Right lobe of liver (tissue), 6 donors: ENCODE data around the gene PNPLA1. TPM values are rescaled to one million over a fixed set of nuclear protein-coding genes. Genes with fewer than 3 reads are reported as not detected.
"Not testable (repeated sequence)": the region's sequence is repeated elsewhere in the genome, so short reads cannot be mapped to it uniquely, and the experiment has no call there.

ENCODE experiments used
- ATAC-seq, 4 donors: fragments of 200-7000 bp; cut with Tn5 transposase; one replicate each; pipeline ENCODE4 v1.9.1; 2020; ENCODE audit warnings: mild to moderate bottlenecking in 4 of 4, moderate library complexity in 4 of 4
- DNase-seq, 3 donors: peaks; one replicate each; pipeline ENCODE4 v3.0.0-alpha.2; 2020
- H3K27ac ChIP-seq, 3 donors: fragments of 200-600 bp; one replicate each; pipeline ENCODE4 v1.8.0; 2022
- H3K27me3 ChIP-seq, 2 donors: fragments of 200-600 bp; one replicate each; pipeline ENCODE4 v1.8.0; 2022
- H3K36me3 ChIP-seq, 4 donors: fragments of 200-600 bp; sonication (generic) in 1 of 4; one replicate each; pipeline versions ENCODE4 v1.5.1 to v1.8.0; 2017 to 2022; ENCODE audit warnings: control low read depth in 1 of 4
- H3K4me1 ChIP-seq, 4 donors: fragments of 200-600 bp; sonication (generic) in 1 of 4; one replicate each; pipeline versions ENCODE4 v1.5.1 to v1.8.0; 2017 to 2022; ENCODE audit warnings: control low read depth in 1 of 4
- H3K4me3 ChIP-seq, 3 donors: fragments of 200-600 bp; one replicate each; pipeline ENCODE4 v1.8.0; 2022
- H3K9me3 ChIP-seq, 4 donors: fragments of 200-600 bp; sonication (generic) in 1 of 4; one replicate each; pipeline versions ENCODE4 v1.5.1 to v1.8.0; 2017 to 2022; ENCODE audit warnings: control low read depth in 1 of 4
- POLR2A ChIP-seq: fragments of 450-650 bp; IDR thresholded peaks from one replicate; pipeline ENCODE4 v1.6.1; 2017; ENCODE audit warnings: antibody characterized with exemption, mild to moderate bottlenecking
- WGBS: methylation state at CpG from one replicate; pipeline ENCODE4 v1.1.6; 2018; ENCODE audit warnings: low coverage, low lambda C conversion rate; ENCODE audit not compliant: insufficient coverage; ENCODE audit errors: missing lambda C conversion rate; 5-methylcytosine and 5-hydroxymethylcytosine counted together
- intact Hi-C, 2 donors: fragments of 100-400 bp; cut with DNase I; formaldehyde crosslinking; loops; one replicate each; pipeline versions ENCODE4 v1.11.2 to v1.14.1; 2022
- total RNA-seq, 6 experiments: library from RNA; depleted of rRNA in 2 of 6; stranded (reverse); fragments of >200 nt in 2 of 6; fragmentation: NEBNext Ultra II Directional in 3 of 6; extraction: Animal tissue kit (Norgen Biotek cat#: 25700) in 3 of 6; gene quantifications; one replicate each; pipeline versions ENCODE4 v1.1.0 to v1.2.4, GENCODE V29; 2016 to 2023
- TF ChIP-seq, protein P1 (sequence below), 4 donors: fragments of 200-600 bp in 3 of 4; fragments of 450-650 bp in 1 of 4; IDR thresholded peaks; one replicate each; pipeline versions ENCODE4 v1.5.1 to v1.8.0; 2016 to 2022; ENCODE audit warnings: antibody characterized with exemption in 4 of 4, mild to moderate bottlenecking in 2 of 4
- donor health status: DM: no; HTN: yes; CAD: no.
- donor health status: DM: no; HTN: no; CAD: no.
- donor health status: DM: no; HTN: no; CAD: no.
- donor health status: DM: no; HTN: yes; CAD: no.
- donor health status: DM: no; HTN: yes; CAD: no.

PNPLA1 gene
- total RNA-seq, 6 experiments from 2014 or later: not detected

DNA sequence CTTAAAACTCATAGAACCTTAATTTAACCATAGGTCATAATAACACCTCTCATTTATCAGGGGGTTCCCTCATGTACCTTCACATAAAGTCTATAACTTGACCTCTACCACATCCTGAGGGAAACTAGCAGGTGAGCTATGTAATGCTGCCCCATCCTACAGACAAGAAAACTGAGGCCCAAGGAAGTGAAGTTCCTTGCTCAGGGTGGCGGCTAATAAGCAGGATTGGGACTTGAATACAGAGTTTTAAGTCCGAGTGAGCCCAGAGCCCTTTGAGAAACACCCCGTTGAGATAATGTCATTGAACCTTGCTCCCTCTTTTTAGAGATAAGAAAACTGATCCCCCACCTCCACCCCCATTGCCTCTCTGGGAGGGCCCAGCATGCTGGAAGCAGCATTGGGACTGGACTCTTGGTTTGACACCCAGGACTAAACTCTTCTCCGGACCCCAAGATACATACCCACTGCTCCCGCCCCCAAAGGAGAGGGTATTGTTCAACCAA, 66.4 kb downstream of the PNPLA1 start:
- no peak for TF ChIP-seq POLR2A
- TF ChIP-seq, protein P1, sequence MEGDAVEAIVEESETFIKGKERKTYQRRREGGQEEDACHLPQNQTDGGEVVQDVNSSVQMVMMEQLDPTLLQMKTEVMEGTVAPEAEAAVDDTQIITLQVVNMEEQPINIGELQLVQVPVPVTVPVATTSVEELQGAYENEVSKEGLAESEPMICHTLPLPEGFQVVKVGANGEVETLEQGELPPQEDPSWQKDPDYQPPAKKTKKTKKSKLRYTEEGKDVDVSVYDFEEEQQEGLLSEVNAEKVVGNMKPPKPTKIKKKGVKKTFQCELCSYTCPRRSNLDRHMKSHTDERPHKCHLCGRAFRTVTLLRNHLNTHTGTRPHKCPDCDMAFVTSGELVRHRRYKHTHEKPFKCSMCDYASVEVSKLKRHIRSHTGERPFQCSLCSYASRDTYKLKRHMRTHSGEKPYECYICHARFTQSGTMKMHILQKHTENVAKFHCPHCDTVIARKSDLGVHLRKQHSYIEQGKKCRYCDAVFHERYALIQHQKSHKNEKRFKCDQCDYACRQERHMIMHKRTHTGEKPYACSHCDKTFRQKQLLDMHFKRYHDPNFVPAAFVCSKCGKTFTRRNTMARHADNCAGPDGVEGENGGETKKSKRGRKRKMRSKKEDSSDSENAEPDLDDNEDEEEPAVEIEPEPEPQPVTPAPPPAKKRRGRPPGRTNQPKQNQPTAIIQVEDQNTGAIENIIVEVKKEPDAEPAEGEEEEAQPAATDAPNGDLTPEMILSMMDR (IDR thresholded peaks at IDR 0.05): no peak
- H3K9me3 ChIP-seq: no peaks in the 10 kb centered on the region
- 40% methylated on average over 3 of the region's 5 CpGs for WGBS
- no peaks in the 10 kb centered on the region for H3K27me3 ChIP-seq
- DNase-seq (no peak), ATAC-seq (no peak)
- no peak overlapping the region for H3K4me3 ChIP-seq
- H3K4me1 ChIP-seq: peaks cover 0 to 7% (median 3%) of the 10 kb centered on the region in 4 donors
- no peaks in the 10 kb centered on the region for H3K36me3 ChIP-seq
- H3K27ac ChIP-seq: no peak overlapping the region
- intact Hi-C loops: no loop called here

DNA sequence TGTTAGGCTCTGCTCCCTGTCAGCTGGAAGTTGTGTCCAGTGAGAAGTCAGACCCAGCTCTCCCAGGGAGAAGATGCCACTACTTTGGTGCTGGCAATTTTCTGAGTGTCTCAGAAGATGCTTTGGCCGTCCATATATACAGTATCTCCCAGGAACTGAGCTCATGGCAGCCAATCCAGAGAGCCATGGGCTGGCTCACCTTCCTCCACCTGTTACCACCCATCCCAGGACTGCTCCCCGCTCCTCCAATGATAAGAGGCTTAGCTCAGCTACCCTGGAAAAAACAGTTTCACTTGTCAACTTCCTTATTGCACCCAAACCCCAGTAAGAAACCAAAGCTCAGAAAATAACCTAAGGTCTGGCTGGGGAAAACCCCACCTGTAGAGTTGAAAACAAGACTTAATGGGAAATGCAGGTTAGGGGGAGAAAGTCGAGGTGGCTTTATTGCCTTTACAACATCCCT, 67.0 kb downstream of the PNPLA1 start, which contains the start of gene BNIP5:
Gene BNIP5 (minus strand): TSS at position 110 of the 463 bp plus-strand sequence. CDS start 6,198 bp downstream, outside the sequence.
- WGBS: 21% methylated on average over 1 of the region's 3 CpGs
- Histone ChIP-seq H3K9me3 (no peaks in the 10 kb centered on the region), H3K36me3 (no peaks in the 10 kb centered on the region), H3K4me3 (no peak within 1 kb of the TSS), H3K27ac (no peak within 1 kb of the TSS), H3K4me1 (peaks cover 0 to 7% (median 3%) of the 10 kb centered on the region in 4 donors), H3K27me3 (no peaks in the 10 kb centered on the region)
- TF ChIP-seq, protein P1 (IDR thresholded peaks at IDR 0.05): no peak
- TF ChIP-seq POLR2A: no peak
- intact Hi-C loops: no loop called here
- DNase-seq (no peak), ATAC-seq (no peak)

DNA sequence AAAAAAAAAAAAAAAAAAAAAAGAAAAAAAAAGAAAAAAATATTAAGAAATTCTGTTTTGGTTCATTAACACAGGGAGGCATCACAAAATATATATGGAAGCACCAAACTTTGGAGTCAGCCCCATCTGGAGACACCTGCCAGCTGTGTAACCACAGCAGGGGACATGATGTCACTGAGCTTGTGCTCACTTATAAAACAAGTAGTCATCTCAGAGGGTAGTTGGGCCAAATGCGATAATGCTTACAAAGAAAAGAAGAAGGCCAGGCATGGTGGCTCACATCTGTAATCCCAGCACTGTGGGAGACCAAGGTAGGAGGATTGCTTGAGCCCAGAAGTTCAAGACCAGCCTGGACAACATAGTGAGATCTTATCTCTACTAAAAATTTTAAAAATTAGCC, 68.0 kb downstream of the PNPLA1 start:
- no peak overlapping the region for H3K27ac ChIP-seq
- peaks cover 0 to 7% (median 3%) of the 10 kb centered on the region in 4 donors for H3K4me1 ChIP-seq
- DNase-seq: no peak
- no peaks in the 10 kb centered on the region for H3K9me3 ChIP-seq
- no peak overlapping the region for H3K4me3 ChIP-seq
- intact Hi-C loops: no loop called here
- no peaks in the 10 kb centered on the region for H3K36me3 ChIP-seq
- H3K27me3 ChIP-seq: no peaks in the 10 kb centered on the region
- TF ChIP-seq, protein P1 (IDR thresholded peaks at IDR 0.05): no peak
- no peak for TF ChIP-seq POLR2A
- ATAC-seq: no peak
- 88% methylated on average over 1 of the region's 1 CpG for WGBS

DNA sequence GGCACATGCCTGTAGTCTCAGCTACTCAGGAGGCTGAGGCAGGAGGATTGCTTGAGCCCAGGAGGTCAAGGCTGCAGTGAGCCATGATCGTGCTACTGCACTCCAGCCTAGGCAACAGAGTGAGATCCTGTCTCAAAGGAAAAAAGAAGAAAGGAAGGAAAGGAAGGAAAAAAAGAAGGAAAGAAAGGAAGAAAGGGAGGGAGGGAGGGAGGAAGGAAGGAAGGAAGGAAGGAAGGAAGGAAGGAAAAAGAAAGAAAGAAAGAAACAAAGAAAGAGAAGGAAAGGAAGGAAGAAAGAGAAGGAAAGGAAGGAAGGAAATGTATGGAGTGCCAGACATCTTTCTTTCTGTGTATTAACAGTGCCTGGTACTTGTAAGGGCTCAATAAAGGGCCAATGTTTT, 68.4 kb downstream of the PNPLA1 start:
- WGBS: 89% methylated on average over 1 of the region's 1 CpG
- H3K27ac ChIP-seq, ATAC-seq, H3K4me1 ChIP-seq, H3K36me3 ChIP-seq, DNase-seq, H3K9me3 ChIP-seq, H3K27me3 ChIP-seq, H3K4me3 ChIP-seq, intact Hi-C loops: not testable (repeated sequence)

DNA sequence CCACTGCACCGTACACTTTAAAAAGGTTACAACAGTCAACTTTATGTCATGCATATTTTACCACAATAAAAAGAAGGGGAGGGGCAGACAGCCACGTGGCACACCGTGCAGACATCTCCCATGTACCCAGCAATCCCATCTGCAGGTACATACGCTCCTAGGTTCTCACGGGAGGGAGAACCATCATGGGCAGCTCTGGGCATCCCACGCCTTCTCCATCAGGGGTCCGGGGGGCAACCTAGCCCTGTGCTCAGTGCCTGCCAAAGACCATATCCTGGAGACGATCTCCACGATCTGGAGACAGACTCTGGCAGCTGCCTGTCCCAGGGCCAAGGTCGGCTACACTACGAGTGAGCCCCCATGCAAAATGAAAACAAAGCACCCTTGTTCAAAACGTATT, 69.3 kb downstream of the PNPLA1 start:
- no peaks in the 10 kb centered on the region for H3K9me3 ChIP-seq
- no peaks in the 10 kb centered on the region for H3K27me3 ChIP-seq
- DNase-seq (no peak), ATAC-seq (no peak)
- no peaks in the 10 kb centered on the region for H3K36me3 ChIP-seq
- H3K4me1 ChIP-seq: peaks cover 0 to 7% (median 3%) of the 10 kb centered on the region in 4 donors
- WGBS: 73% methylated on average over 6 of the region's 12 CpGs
- H3K27ac ChIP-seq: no peak overlapping the region
- no peak overlapping the region for H3K4me3 ChIP-seq
- intact Hi-C loops: no loop called here
- TF ChIP-seq, protein P1 (IDR thresholded peaks at IDR 0.05): no peak
